PC-9 (cell line): ENCODE data around the gene CD55.

Source experiments
- EZH2 ChIP-seq: fragments of 200-600 bp; sonication (generic); IDR thresholded peaks from 2 replicates; pipeline ENCODE4 v1.8.0; 2017; ENCODE audit warnings: antibody characterized with exemption, low read depth
- TF ChIP-seq, protein P1 (sequence below): fragments of 200-600 bp; sonication (generic); conservative IDR thresholded peaks from 2 replicates; pipeline ENCODE4 v1.6.1; 2017; ENCODE audit warnings: mixed run types, antibody characterized with exemption, mild to moderate bottlenecking, moderate library complexity

DNA sequence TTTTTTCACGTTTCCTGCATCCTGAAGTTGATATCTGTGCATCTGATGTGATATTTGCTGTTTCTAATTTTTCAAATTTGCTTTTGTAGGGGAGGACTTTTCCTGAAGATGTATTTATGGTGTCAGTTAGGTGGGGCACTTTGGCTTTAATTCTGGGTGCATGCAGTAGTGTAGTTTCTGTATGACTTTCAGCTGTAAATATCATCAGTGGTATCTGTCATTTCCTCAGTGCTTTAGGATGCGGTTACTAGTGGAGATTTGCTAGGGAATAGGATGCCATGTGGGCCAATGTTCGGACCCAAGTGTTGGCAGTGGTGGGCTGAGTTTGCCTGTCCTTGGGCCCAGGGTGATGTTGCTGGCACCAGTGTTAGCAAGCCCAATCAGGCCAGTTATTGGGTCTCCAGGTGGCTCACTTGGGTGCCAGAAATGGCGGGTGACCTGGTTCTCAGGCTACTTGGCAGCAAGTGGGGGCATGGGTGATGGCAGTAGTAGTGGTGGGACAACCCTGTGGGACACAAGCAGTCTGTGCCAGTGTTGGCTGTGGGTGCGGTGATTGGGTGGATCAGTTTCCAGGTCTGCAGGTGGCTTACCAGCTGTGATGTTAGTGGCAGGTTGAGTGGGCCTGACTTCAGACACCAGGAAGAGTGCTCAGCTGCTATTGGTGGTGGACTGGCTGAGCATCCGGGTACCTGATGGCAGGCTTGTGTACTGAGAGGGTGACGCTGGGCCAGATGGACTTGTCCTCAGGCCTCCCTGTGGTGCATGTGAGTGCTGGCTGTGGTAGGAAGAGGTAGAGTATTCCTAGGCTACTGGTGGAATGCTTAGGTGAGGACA is 24.4 kb downstream of the CD55 start:
- TF ChIP-seq, protein P1, sequence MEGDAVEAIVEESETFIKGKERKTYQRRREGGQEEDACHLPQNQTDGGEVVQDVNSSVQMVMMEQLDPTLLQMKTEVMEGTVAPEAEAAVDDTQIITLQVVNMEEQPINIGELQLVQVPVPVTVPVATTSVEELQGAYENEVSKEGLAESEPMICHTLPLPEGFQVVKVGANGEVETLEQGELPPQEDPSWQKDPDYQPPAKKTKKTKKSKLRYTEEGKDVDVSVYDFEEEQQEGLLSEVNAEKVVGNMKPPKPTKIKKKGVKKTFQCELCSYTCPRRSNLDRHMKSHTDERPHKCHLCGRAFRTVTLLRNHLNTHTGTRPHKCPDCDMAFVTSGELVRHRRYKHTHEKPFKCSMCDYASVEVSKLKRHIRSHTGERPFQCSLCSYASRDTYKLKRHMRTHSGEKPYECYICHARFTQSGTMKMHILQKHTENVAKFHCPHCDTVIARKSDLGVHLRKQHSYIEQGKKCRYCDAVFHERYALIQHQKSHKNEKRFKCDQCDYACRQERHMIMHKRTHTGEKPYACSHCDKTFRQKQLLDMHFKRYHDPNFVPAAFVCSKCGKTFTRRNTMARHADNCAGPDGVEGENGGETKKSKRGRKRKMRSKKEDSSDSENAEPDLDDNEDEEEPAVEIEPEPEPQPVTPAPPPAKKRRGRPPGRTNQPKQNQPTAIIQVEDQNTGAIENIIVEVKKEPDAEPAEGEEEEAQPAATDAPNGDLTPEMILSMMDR, result no peak
- no peak for TF ChIP-seq EZH2
